C4-2B (cell line): ENCODE results near the gene CHPF2.

Experiments
- H3K27ac ChIP-seq: fragments of 450-650 bp; 2 replicates; pipeline ENCODE4 v1.5.1; 2017
- CTCF ChIP-seq: fragments of 450-650 bp; conservative IDR thresholded peaks from 2 replicates; pipeline ENCODE4 v1.5.1; 2017; ENCODE audit warnings: mild to moderate bottlenecking
- ZFX ChIP-seq: fragments of 450-650 bp; IDR thresholded peaks from 2 replicates; pipeline ENCODE4 v1.6.1; 2017

The CHPF2 gene

GRCh38 chr7:151198945-151199848, 33.1 kb upstream of the CHPF2 start:
- no peak overlapping the region for H3K27ac ChIP-seq
- no peak for TF ChIP-seq CTCF
- no peak for TF ChIP-seq ZFX

- H3K27ac ChIP-seq, result no peak overlapping the region
- no peak for TF ChIP-seq ZFX
Observed at GRCh38 chr7:151201344-151201743, 30.9 kb upstream of the CHPF2 start.

- TF ChIP-seq ZFX, result no peak
- TF ChIP-seq CTCF, result no peak
Observed at GRCh38 chr7:151201751-151202150, 30.5 kb upstream of the CHPF2 start.

GRCh38 chr7:151202836-151203235, 29.4 kb upstream of the CHPF2 start:
- H3K27ac ChIP-seq, result no peak overlapping the region
- TF ChIP-seq ZFX, result no peak
- no peak for TF ChIP-seq CTCF

More at GRCh38 chr7:151201751-151202150, 30.5 kb upstream of the CHPF2 start:
- H3K27ac ChIP-seq, result no peak overlapping the region

DNA sequence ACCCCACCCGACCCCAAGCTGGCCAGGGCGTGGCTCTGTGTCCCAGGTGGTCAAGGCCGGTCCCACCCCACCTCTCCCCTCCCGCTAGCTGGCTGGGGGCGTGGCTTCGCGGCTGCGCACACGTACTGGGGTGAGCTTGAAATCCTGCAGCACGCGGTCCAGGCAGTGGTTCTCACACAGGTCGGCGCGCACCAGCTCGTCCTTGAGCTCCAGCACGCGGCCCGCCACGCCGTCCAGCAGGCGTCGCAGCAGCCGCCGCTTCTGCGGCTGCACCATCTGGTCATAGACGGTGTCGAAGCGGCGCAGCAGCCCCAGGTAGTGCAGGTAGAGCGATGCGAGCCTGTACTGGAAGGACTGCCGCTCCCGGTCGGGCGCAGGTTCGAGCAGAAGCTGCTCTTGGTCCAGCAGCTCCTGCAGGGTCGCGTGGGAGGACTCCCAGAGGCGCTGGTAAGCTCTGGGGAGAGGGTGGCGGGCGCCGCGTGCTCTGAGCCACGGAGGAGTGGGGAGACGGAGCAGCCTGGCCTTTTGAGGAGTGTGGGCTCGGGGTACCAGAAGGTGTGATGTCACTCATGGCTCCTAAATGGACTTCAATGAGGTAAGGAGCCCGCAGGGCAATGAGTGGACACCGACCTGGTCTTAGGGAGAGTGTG, 27.8 kb upstream of the CHPF2 start:
- no peak for TF ChIP-seq ZFX
- peak; percentile 79 for TF ChIP-seq CTCF
- H3K27ac ChIP-seq, result no peak overlapping the region

- no peak for TF ChIP-seq CTCF
- no peak for TF ChIP-seq ZFX
- no peak overlapping the region for H3K27ac ChIP-seq
Observed at GRCh38 chr7:151205730-151206129, 26.6 kb upstream of the CHPF2 start.

DNA sequence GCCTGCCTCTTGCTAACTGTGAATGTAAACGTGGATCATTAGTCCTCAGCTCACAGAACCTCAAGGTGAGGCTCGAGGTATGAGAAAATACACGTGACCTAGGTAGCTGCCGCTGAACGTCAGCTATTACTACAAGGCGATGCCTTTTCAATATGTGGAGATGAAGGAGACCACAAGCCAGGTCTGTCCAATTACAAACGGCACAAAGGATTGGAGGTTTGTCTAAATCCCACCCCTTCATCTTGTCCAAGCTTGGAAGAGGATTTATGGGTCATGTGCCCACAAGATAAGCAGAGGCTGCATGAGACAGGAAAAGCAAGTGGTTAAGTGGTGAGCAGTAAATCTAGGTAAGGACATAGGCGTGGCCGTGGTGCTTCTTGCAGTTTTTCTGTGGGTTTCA, 25.4 kb upstream of the CHPF2 start:
- no peak overlapping the region for H3K27ac ChIP-seq
- no peak for TF ChIP-seq ZFX
- TF ChIP-seq CTCF, result no peak
